ENCODE measurements around the gene CBX7. TPM values are rescaled to one million over a fixed set of nuclear protein-coding genes. Genes with fewer than 3 reads are reported as not detected.
A peak's percentile ranks its signal among the peaks of the same experiment; 100 is the strongest.

The CBX7 gene
- total and polyA plus RNA-seq, 2 of the 4 experiments (the other 2 are of a cell fraction) = 0.90 to 3.6 TPM

GRCh38 chr22:39171623-39172264 lies 19.3 kb upstream of the CBX7 start:
- CTCF ChIA-PET = interaction anchor here (0.6 to 1.0 kb wide), 2 partner anchors 145 to 168 kb away, joined by 3 read pairs; no protein-coding TSS in a partner anchor
- ATAC-seq (ENCODE audit: low read depth) = no peak
- no TSS peak for BruUV-seq (replicated peaks)

More at GRCh38 chr22:39171623-39172264, 19.3 kb upstream of the CBX7 start:
- H3K18ac ChIP-seq (ENCODE audit: low read depth, low read length) = no peak overlapping the region
- H3K9me3 ChIP-seq (ENCODE audit: control insufficient read depth, insufficient read depth, low read length) = no peaks in the 10 kb centered on the region
- no peak for TF ChIP-seq SMC3 (IDR thresholded peaks at IDR 0.05; ENCODE audit: low read depth, low read length)
- TF ChIP-seq ELK1 (IDR thresholded peaks at IDR 0.05; ENCODE audit: borderline replicate concordance, low read depth, low read length) = no peak
- no peak for TF ChIP-seq MAZ (IDR thresholded peaks at IDR 0.05; ENCODE audit: borderline replicate concordance, low read depth, low read length)
- TF ChIP-seq, protein P1, sequence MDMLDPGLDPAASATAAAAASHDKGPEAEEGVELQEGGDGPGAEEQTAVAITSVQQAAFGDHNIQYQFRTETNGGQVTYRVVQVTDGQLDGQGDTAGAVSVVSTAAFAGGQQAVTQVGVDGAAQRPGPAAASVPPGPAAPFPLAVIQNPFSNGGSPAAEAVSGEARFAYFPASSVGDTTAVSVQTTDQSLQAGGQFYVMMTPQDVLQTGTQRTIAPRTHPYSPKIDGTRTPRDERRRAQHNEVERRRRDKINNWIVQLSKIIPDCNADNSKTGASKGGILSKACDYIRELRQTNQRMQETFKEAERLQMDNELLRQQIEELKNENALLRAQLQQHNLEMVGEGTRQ (IDR thresholded peaks at IDR 0.05; ENCODE audit: low read depth, low read length) = no peak
- TF ChIP-seq RFX5 (IDR thresholded peaks at IDR 0.05; ENCODE audit: low read depth, low read length) = no peak
- no peak for TF ChIP-seq NFE2L2 (IDR thresholded peaks at IDR 0.05; ENCODE audit: low read depth, low read length)
- TF ChIP-seq CHD1 (IDR thresholded peaks at IDR 0.05; ENCODE audit: low read depth, low read length) = no peak
- TF ChIP-seq RAD21 (IDR thresholded peaks at IDR 0.05; ENCODE audit: low read length) = no peak
- H4K20me1 ChIP-seq (ENCODE audit: insufficient read depth, low read length) = no peaks in the 10 kb centered on the region
- no peak overlapping the region for H2AFZ ChIP-seq (replicated peaks; ENCODE audit: low read length, poor library complexity)
- no peak for DNase-seq
- H3K23ac ChIP-seq (ENCODE audit: low read depth, low read length) = no peak overlapping the region
- H3K4ac ChIP-seq (ENCODE audit: low read depth, low read length) = peak overlapping the region; percentile 52
- peaks cover 0 to 20% of the 10 kb centered on the region in 2 experiments; a peak in 2 of 4 replicates for H3K79me1 ChIP-seq (ENCODE audit: low read depth in 1 of 2, low read length in 2 of 2)
- peaks cover 29% of the 10 kb centered on the region for H3K9me1 ChIP-seq (ENCODE audit: insufficient read depth, low read length)
- no peak overlapping the region for H2BK5ac ChIP-seq (ENCODE audit: low read depth, low read length, poor library complexity, severe bottlenecking)
- no peak overlapping the region for H3K4me2 ChIP-seq (ENCODE audit: low read depth, low read length)
- peak overlapping the region; percentile 44 for H2AK9ac ChIP-seq (replicated peaks; ENCODE audit: low read depth, low read length, poor library complexity)
- no peak overlapping the region for H4K5ac ChIP-seq (ENCODE audit: low read depth, low read length)
- peak overlapping the region; percentile 51; the same call in 1 of the 2 replicates for H4K91ac ChIP-seq (ENCODE audit: insufficient read depth, low read depth, low read length)
- no peak overlapping the region for H3K9ac ChIP-seq (ENCODE audit: low read depth, low read length)
- no peak overlapping the region for H2BK15ac ChIP-seq (ENCODE audit: low read depth, low read length)
- peaks cover 2% of the 10 kb centered on the region; the same call in 1 of the 2 replicates for H3K27me3 ChIP-seq (ENCODE audit: control insufficient read depth, insufficient read depth, low read length)
- peak overlapping the region; percentile 93 for H2BK120ac ChIP-seq (ENCODE audit: low read depth, low read length)
- H3K4me3 ChIP-seq (ENCODE audit: insufficient read depth, low read depth, low read length) = no peak overlapping the region
- dilution Hi-C loops (cut with HindIII; ENCODE audit: low sequenced_read_pairs, unreplicated experiment) (no loop called here), intact Hi-C loops (cut with micrococcal nuclease) (loop anchor here (1.0 to 10.0 kb wide), 3 partner anchors 140 to 351 kb away; partner anchors contain the start of gene ATF4), in situ Hi-C loops (cut with MboI; ENCODE audit: low sequenced_read_pairs) (loop anchor here (5.0 to 25.0 kb wide), 2 partner anchors 141 to 866 kb away; no protein-coding TSS in a partner anchor)
- peaks cover 37% of the 10 kb centered on the region for H3K4me1 ChIP-seq (ENCODE audit: control insufficient read depth, insufficient read depth, low read length)
- H3K27ac ChIP-seq (ENCODE audit: insufficient read depth, low read length) = no peak overlapping the region
- H3K36me3 ChIP-seq (ENCODE audit: control insufficient read depth, insufficient read depth, low read length) = no peaks in the 10 kb centered on the region
- 88% methylated on average over 4 of the region's 17 CpGs; no CpG with 5 or more reads in 1 of the 2 experiments for WGBS, 2 experiments (ENCODE audit: extremely low coverage in 2 of 2, insufficient read length in 1 of 2)
- no peak overlapping the region for H4K8ac ChIP-seq (ENCODE audit: low read depth in 2 of 2, low read length in 2 of 2)
- no peak overlapping the region for H3K14ac ChIP-seq (replicated peaks; ENCODE audit: low read depth, low read length)
- no peak overlapping the region for H3K56ac ChIP-seq (ENCODE audit: extremely low read depth, insufficient read depth, low read length)
- POLR2A ChIA-PET (ENCODE audit: unreplicated experiment) = interaction anchor here (0.6 kb wide), 1 partner anchor 873 kb away, joined by 4 read pairs; no protein-coding TSS in a partner anchor
- peak overlapping the region; percentile 89 for H2BK20ac ChIP-seq (ENCODE audit: low read depth, low read length)
- H2AK5ac ChIP-seq (ENCODE audit: low read depth, low read length) = peak overlapping the region; percentile 90; the same call in 1 of the 2 replicates

All from IMR-90 (cell line).